Peyer's patch (tissue), 4 donors: ENCODE data around the gene WFDC10A.

ENCODE experiments used
- CTCF ChIP-seq, 6 experiments: fragments of 450-650 bp in 4 of 6; fragments of 200-600 bp in 2 of 6; sonication (generic) in 1 of 6; IDR thresholded peaks; one replicate each; pipeline ENCODE4 v1.5.1; 2017 to 2019; ENCODE audit warnings: antibody characterized with exemption in 6 of 6, mild to moderate bottlenecking in 3 of 6, moderate library complexity in 1 of 6
- POLR2A ChIP-seq, 2 donors: fragments of 450-650 bp; IDR thresholded peaks; one replicate each; pipeline ENCODE4 v1.5.1; 2017; ENCODE audit warnings: antibody characterized with exemption in 2 of 2, mild to moderate bottlenecking in 2 of 2, moderate library complexity in 2 of 2

DNA sequence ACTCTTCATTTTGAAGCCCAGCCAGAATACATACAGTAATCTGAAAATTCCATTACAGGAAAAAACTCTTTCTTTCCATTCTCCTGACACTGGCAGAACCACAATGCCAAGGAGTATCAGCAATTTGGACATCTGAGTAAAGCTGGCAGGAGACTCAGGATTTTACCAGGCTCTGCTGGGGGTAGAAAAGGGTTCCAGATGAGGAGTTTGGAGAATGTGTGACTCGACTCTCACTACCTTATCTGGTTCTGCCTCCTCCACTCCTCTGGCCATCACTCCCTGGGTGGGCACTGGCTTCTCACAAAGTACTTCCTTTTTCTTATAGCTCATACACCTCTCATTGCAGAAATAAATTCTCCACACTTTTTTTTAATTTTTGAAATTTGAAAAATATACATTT lies 39.8 kb upstream of the WFDC10A start:
- no peak for TF ChIP-seq CTCF (IDR thresholded peaks at IDR 0.05)
- no peak for TF ChIP-seq POLR2A (IDR thresholded peaks at IDR 0.05)
